Activated CD4-positive, alpha-beta memory T cell treated with anti-CD3 and anti-CD28 coated beads, Interleukin-2, amount 10 ng/mL, durations not matched to agents 7 days and 5 days (primary cell): ENCODE measurements around the gene FUT4. TPM values are rescaled to one million over a fixed set of nuclear protein-coding genes. Genes with fewer than 3 reads are reported as not detected.

Experiments
- CTCF ChIA-PET: fragments of 350-600 bp; sonication (Branson Sonifier 250); formaldehyde crosslinking; loops from one replicate; lab custom pipeline; 2021; ENCODE audit warnings: antibody characterized with exemption, inconsistent platforms; lab: Charles Lee
- POLR2A ChIA-PET: fragments of 350-600 bp; sonication (Branson Sonifier 250); formaldehyde crosslinking; loops from one replicate; lab custom pipeline; 2021; ENCODE audit warnings: antibody characterized with exemption; lab: Charles Lee
- DNase-seq: peaks from one replicate; pipeline ENCODE4 v3.0.0-alpha.2; 2020
- H3K27ac Mint-ChIP-seq: one replicate; pipeline ENCODE4 v1.8.0; 2021; ENCODE audit warnings: mild to moderate bottlenecking, mixed read lengths
- H3K27me3 Mint-ChIP-seq: one replicate; pipeline ENCODE4 v1.8.0; 2021; ENCODE audit warnings: mixed read lengths
- H3K36me3 Mint-ChIP-seq: one replicate; pipeline ENCODE4 v1.8.0; 2021; ENCODE audit warnings: low read depth, mixed read lengths
- H3K4me1 Mint-ChIP-seq: one replicate; pipeline ENCODE4 v1.8.0; 2021; ENCODE audit warnings: mixed read lengths
- H3K4me3 Mint-ChIP-seq: one replicate; pipeline ENCODE4 v1.8.0; 2021; ENCODE audit warnings: mild to moderate bottlenecking, mixed read lengths
- H3K9me3 Mint-ChIP-seq: one replicate; pipeline ENCODE4 v1.8.0; 2021; ENCODE audit warnings: mixed read lengths
- total RNA-seq, 2 experiments: library from RNA; stranded (reverse); gene quantifications; one replicate each; pipeline ENCODE4 v1.2.3, GENCODE V29; 2021

The FUT4 gene
- total RNA-seq, 2 experiments from 2014 or later = 6.1 to 6.2 TPM

DNA sequence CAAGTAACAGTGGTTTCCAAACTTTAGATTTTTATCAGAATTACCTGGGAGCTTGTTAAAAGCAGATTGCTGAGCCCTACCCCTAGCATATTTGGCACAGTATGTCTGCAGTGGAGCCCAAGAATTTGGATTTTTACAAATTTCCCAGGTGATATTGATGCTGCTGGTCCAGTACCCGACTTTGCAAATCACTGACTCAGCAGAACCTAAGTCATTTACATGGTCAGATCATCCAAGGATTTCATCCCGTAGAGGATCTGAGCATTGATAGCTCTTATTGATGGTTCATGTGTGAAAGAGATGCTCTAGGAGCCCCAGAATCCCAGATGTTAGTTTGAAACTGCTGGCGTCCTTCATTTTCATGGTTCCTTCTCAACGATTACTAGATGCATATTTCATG is 25.4 kb upstream of the FUT4 start:
- H3K4me3 Mint-ChIP-seq = no peak overlapping the region
- no peak for DNase-seq
- H3K36me3 Mint-ChIP-seq = no peaks in the 10 kb centered on the region
- POLR2A ChIA-PET = no interaction called here
- no peaks in the 10 kb centered on the region for H3K4me1 Mint-ChIP-seq
- no peaks in the 10 kb centered on the region for H3K9me3 Mint-ChIP-seq
- H3K27me3 Mint-ChIP-seq = peaks cover 20% of the 10 kb centered on the region
- no peak overlapping the region for H3K27ac Mint-ChIP-seq
- CTCF ChIA-PET = interaction anchor here (0.6 to 1.5 kb wide), 4 partner anchors 85 to 448 kb away, joined by 3 to 6 read pairs (median 3); no protein-coding TSS in a partner anchor

DNA sequence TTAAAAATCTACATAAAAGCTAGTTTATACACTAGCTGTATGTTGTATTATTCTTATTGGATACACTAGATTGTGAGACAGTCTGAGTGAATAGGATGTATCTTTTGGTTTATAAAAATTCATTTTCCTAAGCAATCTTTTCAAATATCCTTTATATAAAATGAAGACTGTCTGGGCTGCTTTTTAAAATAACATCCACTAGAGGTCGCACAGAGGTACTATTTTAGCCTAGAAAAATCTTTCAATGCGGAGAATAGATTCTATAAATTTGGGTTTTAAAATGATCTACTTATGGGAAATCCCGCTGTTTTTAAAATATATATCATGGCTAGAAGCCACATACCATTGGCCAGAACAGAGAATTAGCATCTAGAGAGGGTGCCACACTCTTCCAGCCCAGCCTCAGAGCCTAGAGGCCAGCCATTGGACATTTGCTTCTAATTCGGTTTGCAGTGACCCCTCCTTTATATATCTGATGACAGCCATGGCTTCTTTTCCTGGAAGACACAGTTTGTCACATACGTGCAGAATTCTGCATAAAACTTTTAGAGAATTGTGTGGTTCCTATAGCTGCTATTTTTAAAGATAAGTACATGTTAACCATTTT is 24.1 kb upstream of the FUT4 start:
- Mint-ChIP-seq H3K9me3 (no peaks in the 10 kb centered on the region), H3K27ac (no peak overlapping the region), H3K4me3 (no peak overlapping the region), H3K36me3 (no peaks in the 10 kb centered on the region), H3K4me1 (no peaks in the 10 kb centered on the region), H3K27me3 (peaks cover 20% of the 10 kb centered on the region)
- ChIA-PET POLR2A (no interaction called here), CTCF (interaction anchor here (0.8 to 1.5 kb wide), 5 partner anchors 9 to 84 kb away, joined by 3 to 6 read pairs (median 3); no protein-coding TSS in a partner anchor)
- DNase-seq = no peak

DNA sequence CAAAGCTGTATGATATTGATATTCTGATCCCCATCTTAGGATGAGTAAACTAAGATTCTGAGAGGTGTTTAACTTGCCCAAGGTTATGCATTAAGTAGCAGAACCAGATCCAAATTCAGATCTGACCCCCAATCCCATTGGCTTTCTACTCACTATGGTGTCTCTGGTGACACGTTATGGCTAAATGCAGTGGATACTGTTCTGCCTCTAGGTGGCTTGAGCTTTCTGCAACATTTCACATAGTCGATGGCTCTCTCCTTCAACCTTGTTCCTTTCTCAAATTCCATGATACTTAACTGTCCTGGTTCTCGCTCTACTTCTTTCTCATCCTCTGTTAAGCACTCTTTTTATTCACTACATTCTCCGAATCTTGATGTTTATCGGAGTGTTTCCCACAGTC is 22.0 kb upstream of the FUT4 start:
- no peak for DNase-seq
- Mint-ChIP-seq H3K9me3 (no peaks in the 10 kb centered on the region), H3K36me3 (no peaks in the 10 kb centered on the region), H3K27me3 (peaks cover 13% of the 10 kb centered on the region), H3K4me3 (no peak overlapping the region), H3K27ac (no peak overlapping the region), H3K4me1 (no peaks in the 10 kb centered on the region)
- ChIA-PET CTCF (interaction anchor here (1.0 to 1.6 kb wide), 4 partner anchors 81 to 225 kb away, joined by 3 to 5 read pairs (median 3); no protein-coding TSS in a partner anchor), POLR2A (no interaction called here)

DNA sequence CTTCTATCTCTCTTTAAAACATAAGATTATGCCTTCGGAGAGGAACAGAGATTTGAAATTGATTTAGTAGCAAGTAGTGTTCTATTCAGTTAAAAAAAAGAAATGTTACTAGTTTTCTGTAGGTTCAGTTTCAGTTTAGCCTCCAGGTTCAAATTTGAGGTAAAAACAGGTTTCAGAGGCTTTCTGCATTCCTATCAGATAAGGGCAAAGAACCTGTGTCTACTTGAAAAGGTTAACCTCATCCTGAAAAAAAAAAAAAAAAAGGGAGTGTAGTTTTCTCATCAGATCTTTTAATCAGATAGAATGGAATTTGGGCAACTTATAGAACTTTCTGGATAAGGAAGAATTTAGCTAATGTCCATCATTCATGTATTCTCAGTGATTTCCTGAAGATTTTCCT is 19.4 kb upstream of the FUT4 start:
- Mint-ChIP-seq H3K9me3 (no peaks in the 10 kb centered on the region), H3K27me3 (peaks cover 25% of the 10 kb centered on the region), H3K4me3 (no peak overlapping the region), H3K36me3 (no peaks in the 10 kb centered on the region), H3K27ac (no peak overlapping the region), H3K4me1 (no peaks in the 10 kb centered on the region)
- DNase-seq = no peak
- CTCF ChIA-PET = interaction anchor here (0.7 to 1.2 kb wide), 2 partner anchors 41 to 374 kb away, joined by 3 read pairs; no protein-coding TSS in a partner anchor
- POLR2A ChIA-PET = no interaction called here

DNA sequence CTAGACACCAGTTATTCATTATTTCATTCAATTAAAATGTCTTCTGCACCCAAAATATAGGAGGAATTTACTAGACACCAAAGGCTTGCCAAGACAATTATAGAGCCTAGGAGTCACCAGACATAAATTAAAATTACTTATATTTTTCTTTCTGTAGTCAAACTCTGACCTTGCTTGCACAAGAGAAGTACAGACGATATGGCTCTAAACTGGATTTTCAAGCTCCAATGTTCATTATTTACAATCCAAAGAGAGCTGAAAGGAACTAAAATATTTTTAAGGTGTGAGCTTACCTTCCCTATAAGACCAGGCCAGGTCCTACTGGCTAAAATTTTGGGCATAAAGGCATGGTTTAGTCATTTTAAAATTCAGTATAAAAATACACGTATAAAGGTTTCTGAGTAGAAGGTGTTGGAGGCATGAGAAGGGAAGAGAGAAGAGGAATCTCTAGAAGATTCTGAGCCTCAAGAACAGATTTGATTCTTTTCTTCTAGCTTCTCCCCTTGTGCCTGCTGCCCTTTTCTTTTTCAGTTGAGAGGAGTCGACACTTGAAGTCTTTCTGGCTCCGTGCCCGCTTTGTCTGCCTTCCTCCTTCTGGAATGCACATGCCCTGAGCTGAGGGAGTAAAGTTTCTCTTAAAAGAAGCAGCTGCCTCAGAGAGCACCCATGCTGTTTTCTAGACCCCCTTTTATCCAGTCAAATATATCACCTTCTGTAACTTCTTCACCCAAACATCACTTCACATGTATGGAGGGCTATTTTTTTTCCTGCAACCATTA is 18.0 kb upstream of the FUT4 start:
- H3K27me3 Mint-ChIP-seq = peaks cover 36% of the 10 kb centered on the region
- DNase-seq = no peak
- H3K27ac Mint-ChIP-seq = no peak overlapping the region
- no peaks in the 10 kb centered on the region for H3K9me3 Mint-ChIP-seq
- ChIA-PET CTCF (interaction anchor here (1.0 to 1.4 kb wide), 3 partner anchors 9 to 22 kb away, joined by 3 read pairs; partner anchors contain the start of gene FUT4), POLR2A (no interaction called here)
- H3K4me3 Mint-ChIP-seq = no peak overlapping the region
- H3K4me1 Mint-ChIP-seq = no peaks in the 10 kb centered on the region
- H3K36me3 Mint-ChIP-seq = no peaks in the 10 kb centered on the region

DNA sequence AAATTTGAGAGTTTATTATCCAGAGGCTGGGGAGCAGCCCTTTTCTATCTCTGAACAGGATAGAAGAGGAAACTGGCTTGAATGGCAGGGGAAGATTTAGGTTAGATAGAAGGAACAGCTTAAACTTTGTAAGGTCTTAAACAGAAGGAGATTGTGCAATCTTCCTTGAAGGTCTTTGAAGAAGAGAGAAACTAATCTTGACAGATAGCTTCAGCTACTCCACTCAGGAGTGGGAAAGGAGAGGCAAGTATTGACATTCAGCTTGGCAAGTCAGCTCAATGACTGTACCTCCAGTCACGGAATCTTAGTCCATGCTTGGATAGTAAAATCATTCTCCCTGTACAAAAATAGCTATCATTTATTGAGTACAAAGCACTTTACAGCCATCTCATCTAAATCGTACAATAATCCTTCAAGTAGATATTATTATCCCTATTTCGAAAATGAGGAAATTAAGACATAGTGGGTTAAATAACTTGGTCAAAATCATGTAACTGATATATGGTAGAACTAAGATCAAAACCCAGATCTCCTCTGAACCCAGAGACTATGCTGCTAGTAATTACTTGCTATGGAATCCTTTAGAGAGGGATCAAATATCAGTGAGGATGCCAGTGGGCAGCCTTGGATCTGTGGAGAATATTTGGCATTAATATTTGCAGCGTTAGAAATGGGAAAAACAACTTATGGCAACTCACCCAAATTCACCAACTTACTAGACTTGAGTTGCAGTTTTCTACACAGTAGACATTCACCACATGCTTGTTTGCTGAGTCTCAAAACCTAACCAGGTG is 16.9 kb upstream of the FUT4 start:
- Mint-ChIP-seq H3K4me1 (no peaks in the 10 kb centered on the region), H3K36me3 (no peaks in the 10 kb centered on the region), H3K27me3 (peaks cover 38% of the 10 kb centered on the region), H3K27ac (no peak overlapping the region), H3K9me3 (no peaks in the 10 kb centered on the region), H3K4me3 (no peak overlapping the region)
- CTCF ChIA-PET = no interaction called here
- POLR2A ChIA-PET = no interaction called here
- DNase-seq = no peak

DNA sequence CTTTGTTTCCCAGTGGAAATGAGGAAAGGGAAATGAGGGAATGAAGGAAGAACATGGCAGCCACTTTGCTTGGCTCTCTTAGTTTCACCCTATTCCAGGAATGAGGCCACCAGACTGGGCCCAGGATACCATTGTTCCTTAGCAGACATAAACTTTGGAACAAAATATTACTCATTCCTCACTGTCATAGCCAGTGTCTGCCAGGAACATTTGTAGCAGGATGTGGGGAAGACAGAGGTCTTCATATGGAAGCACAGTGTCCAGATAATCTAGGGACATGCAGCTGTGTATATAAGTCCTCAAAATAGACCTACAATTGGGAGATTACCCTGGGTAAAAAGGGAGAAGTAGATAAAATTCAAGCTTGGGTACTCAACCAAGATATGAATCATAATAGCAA is 15.2 kb upstream of the FUT4 start:
- peaks cover 43% of the 10 kb centered on the region for H3K27me3 Mint-ChIP-seq
- POLR2A ChIA-PET = no interaction called here
- no peaks in the 10 kb centered on the region for H3K4me1 Mint-ChIP-seq
- no peaks in the 10 kb centered on the region for H3K36me3 Mint-ChIP-seq
- CTCF ChIA-PET = no interaction called here
- H3K9me3 Mint-ChIP-seq = no peaks in the 10 kb centered on the region
- H3K4me3 Mint-ChIP-seq = no peak overlapping the region
- no peak for DNase-seq
- H3K27ac Mint-ChIP-seq = no peak overlapping the region

DNA sequence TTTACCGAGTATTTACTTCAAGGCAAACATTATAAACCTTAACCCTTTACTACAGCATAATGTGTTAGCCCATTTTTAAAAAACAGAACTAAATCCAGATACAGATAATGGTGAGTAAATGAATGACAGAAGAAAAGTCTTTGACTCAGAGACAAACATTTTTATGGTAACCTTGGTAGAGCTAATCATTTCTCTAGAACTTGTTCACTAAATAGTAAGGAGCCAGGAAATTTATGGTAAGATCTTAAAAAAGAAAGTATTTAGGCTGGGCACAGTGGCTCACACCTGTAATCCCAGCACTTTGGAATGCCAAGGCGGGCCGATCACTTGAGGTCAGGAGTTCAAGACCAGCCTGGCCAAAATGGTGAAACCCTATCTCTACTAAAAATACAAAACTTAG is 11.5 kb upstream of the FUT4 start:
- peaks cover 49% of the 10 kb centered on the region for H3K27me3 Mint-ChIP-seq
- POLR2A ChIA-PET = no interaction called here
- CTCF ChIA-PET = no interaction called here
- H3K4me3 Mint-ChIP-seq = no peak overlapping the region
- no peak for DNase-seq
- H3K36me3 Mint-ChIP-seq = no peaks in the 10 kb centered on the region
- no peaks in the 10 kb centered on the region for H3K4me1 Mint-ChIP-seq
- H3K9me3 Mint-ChIP-seq = no peaks in the 10 kb centered on the region
- no peak overlapping the region for H3K27ac Mint-ChIP-seq

DNA sequence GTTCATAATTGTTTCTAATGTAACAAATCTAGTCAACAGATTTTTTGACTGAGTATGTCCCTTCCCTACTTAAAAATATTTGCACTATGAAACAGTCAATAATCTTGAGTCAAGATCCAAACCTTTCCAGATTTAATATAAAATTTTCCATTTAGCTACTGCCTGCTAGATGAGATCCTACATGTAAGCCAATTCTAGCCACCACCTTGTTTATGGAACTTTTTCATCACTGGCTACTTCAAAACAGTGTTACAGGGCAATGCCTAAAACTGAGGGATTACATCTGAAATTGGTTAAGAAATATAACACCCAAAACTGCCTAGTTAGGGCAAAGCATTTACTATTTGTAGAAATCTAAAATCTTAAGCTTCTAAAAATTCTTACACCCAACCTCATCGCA is 10.5 kb upstream of the FUT4 start:
- Mint-ChIP-seq H3K4me3 (no peak overlapping the region), H3K36me3 (no peaks in the 10 kb centered on the region), H3K4me1 (no peaks in the 10 kb centered on the region), H3K27me3 (peaks cover 50% of the 10 kb centered on the region), H3K27ac (no peak overlapping the region), H3K9me3 (no peaks in the 10 kb centered on the region)
- DNase-seq = no peak
- ChIA-PET CTCF (no interaction called here), POLR2A (no interaction called here)

DNA sequence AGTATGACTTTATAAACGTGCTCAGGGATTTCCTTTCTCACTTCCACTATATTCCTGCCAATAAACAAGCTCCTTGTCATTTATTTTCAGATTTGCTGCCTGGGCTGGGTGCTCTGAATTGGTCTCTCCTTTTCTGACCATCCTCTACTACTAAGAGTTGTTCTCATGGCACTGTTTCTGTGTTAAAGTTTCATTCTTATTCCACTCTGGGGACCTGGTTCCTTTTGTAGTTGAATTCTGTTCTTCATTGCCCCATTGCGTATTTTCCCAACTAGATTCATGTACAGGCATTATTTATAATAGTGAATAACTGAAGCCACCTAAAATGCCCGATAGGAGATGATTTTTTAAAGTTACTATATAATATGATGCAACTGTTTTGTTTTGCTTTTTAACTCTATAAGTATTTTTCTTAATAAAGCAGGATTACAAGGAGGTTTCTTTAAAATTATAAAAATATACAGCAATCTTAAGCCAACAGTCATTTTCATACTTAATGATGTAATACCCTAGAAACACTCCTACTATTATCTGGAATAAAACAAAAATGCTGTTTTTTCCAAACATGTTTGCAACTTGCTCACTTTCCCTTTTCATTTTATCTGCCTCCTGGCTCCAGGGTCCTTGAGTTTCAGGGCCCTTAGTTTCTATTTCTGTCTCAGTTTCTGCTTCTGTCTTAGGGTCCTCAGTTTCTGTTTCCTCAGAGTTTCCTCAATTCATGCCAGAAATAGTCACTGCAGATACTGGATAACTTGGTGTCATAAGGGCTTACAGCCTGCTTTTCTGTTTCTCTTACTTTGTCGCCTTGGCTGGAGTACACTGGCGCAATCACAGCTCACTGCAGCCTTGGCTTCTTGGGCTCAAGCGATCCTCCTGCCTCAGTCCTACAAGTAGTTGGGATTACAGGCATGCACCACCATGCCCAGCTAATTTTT is 9.8 kb upstream of the FUT4 start:
- H3K27ac Mint-ChIP-seq = no peak overlapping the region
- no peak overlapping the region for H3K4me3 Mint-ChIP-seq
- H3K4me1 Mint-ChIP-seq = no peaks in the 10 kb centered on the region
- H3K36me3 Mint-ChIP-seq = no peaks in the 10 kb centered on the region
- POLR2A ChIA-PET = no interaction called here
- no peaks in the 10 kb centered on the region for H3K9me3 Mint-ChIP-seq
- no peak for DNase-seq
- CTCF ChIA-PET = no interaction called here
- peaks cover 48% of the 10 kb centered on the region for H3K27me3 Mint-ChIP-seq

DNA sequence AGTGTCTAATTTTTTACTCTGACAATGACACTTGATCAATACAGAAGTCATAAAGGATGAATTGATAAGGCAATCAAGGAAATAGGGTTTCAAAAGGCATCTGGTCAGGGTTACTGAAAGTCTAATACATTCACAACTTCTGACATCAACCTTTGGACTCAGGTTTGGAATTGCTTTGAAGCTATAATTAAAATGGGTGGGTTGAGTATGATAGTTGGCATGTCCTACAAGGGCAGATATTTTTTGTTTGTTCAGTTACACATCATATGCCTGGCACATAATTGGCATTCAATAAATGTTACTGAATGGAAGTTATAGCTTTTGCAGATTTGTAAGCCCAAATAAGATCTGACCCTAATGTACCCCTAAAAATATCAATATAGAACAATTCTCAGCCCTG is 7.3 kb upstream of the FUT4 start:
- CTCF ChIA-PET = interaction anchor here (1.2 kb wide), 1 partner anchor 24 kb away, joined by 3 read pairs; the partner anchor contains the start of gene C11orf97

DNA sequence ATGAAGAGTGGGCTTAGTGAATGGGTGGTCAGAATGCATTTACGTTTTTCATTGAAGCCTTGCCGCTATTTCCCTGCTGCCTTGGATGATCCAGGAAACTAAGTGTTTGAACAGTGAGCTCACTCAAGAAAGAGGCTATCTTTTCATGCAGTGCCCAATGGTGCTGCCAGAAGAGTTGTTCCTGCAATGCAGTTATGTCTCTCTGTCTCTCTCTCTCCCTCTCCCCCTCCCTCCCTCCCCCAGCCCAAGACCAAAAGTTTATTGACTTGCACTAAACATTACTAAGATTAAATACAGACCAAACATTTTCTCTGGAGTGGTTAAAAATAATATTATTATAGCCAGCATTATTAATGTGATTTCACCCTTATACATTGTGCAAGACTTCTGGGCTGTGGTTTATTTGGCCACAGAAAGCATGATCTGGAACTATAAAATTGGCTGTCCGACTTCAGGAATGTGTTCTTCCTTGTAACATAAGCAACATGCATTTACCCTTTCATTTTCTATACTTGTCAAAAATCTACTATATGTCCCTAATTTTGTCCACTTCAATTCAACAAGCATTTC is 6.6 kb upstream of the FUT4 start:
- CTCF ChIA-PET = interaction anchor here (1.2 kb wide), 1 partner anchor 25 kb away, joined by 3 read pairs; the partner anchor contains the start of gene C11orf97
- POLR2A ChIA-PET = no interaction called here
- Mint-ChIP-seq H3K9me3 (no peaks in the 10 kb centered on the region), H3K27me3 (peaks cover 35% of the 10 kb centered on the region), H3K36me3 (no peaks in the 10 kb centered on the region), H3K4me1 (peaks cover 1% of the 10 kb centered on the region), H3K27ac (no peak overlapping the region), H3K4me3 (no peak overlapping the region)
- DNase-seq = no peak

More for the DNA sequence above, 7.3 kb upstream of the FUT4 start:
- no peaks in the 10 kb centered on the region for H3K4me1 Mint-ChIP-seq
- peaks cover 35% of the 10 kb centered on the region for H3K27me3 Mint-ChIP-seq
- H3K27ac Mint-ChIP-seq = no peak overlapping the region
- no peak overlapping the region for H3K4me3 Mint-ChIP-seq
- no peaks in the 10 kb centered on the region for H3K9me3 Mint-ChIP-seq
- H3K36me3 Mint-ChIP-seq = no peaks in the 10 kb centered on the region
- POLR2A ChIA-PET = no interaction called here
- DNase-seq = no peak
